Measurements from ENCODE around the gene GPRC5D. TPM values are rescaled to one million over a fixed set of nuclear protein-coding genes. Genes with fewer than 3 reads are reported as not detected.

Gene GPRC5D
- total RNA-seq, 1 donor from 2014 or later, result not detected

GRCh38 chr12:12908252-12908651 lies 43.7 kb downstream of the GPRC5D start:
- DNase-seq (ENCODE audit: low spot score), result no peak

DNA sequence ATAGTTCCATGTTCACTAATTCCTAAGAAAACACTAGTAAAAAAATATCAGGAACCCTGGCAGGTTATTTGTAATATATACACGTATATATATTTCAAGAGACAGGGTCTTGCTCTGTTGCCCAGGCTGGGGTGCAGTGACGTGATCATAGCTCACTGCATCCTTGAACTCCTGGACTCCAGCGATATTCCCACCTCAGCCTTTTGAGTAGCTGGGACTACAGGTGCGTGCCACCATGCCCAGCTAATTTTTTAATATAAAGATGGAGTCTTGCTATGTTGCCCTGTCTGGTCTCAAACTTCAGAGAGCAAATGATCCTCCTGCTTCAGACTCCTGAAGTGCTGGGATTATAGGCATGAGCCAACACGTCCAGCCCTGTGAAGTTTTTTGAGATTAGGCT lies 44.4 kb downstream of the GPRC5D start:
- DNase-seq (ENCODE audit: low spot score), result no peak

GRCh38 chr12:12903642-12904609 lies 48.0 kb downstream of the GPRC5D start:
- DNase-seq (ENCODE audit: low spot score), result peak; percentile 36

DNA sequence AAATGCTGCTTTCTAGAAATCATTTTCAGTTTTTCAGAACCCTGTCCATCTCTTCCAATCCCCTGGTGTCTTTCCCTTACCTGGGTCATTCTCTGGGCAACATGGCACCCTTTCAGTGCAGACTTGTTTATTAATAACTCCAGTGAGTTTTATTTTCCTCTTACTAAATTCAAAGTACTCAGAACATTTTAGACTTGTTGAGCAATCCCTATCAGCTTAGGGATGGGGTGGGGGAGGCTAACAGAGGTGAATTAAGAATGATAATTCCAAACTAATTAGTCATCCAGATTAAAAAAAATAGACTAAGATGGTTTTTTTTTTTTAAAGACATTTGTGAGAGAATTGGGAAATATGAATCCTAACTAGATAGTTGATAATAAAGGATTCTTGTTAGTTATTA lies 49.9 kb downstream of the GPRC5D start:
- DNase-seq (ENCODE audit: low spot score), result no peak

- no peak for DNase-seq (ENCODE audit: low spot score)
These were observed 50.7 kb downstream of the GPRC5D start for GRCh38 chr12:12901158-12901791.

GRCh38 chr12:12900786-12901157 lies 51.2 kb downstream of the GPRC5D start:
- no peak for DNase-seq (ENCODE audit: low spot score)

DNA sequence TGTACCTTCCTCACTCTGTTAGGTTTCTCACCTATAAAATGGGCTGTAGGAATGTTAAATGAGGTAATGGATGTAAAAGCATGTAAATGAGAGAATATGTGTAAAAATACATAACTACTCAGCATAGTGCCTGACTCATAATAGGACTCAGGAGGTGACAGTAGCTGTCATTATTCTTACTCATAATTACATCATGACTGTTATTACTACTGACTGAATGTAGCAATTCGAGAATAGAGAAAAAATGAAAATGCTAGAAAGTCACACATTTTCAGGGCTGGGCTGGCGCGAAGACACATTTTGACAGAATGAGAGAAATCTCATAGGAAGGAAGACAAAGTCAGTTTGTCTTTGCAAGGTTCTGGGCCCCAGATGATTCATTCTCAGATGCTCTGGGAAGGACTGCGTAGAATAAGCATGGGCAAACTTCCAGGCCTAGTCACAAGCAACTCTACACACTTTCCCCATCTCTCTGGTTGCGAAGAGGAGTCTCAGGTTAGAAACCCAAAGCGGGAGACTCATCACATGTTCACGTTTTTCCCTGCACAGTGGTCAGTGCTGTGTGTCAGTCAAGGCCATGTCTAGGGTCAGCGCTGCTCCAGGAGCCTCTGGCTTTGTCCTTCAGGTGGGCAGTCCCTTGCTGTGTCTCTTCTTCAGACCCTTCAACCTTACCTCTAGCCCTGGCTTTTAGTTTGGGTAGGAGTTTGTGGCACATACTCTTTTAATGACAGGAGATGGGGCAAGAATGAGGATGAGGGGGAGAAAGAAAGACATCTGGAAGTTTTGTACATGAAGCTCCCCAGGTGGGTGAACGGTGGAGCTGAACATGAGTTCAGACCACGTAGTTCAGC lies 52.2 kb downstream of the GPRC5D start:
- DNase-seq (ENCODE audit: low spot score), result no peak

DNA sequence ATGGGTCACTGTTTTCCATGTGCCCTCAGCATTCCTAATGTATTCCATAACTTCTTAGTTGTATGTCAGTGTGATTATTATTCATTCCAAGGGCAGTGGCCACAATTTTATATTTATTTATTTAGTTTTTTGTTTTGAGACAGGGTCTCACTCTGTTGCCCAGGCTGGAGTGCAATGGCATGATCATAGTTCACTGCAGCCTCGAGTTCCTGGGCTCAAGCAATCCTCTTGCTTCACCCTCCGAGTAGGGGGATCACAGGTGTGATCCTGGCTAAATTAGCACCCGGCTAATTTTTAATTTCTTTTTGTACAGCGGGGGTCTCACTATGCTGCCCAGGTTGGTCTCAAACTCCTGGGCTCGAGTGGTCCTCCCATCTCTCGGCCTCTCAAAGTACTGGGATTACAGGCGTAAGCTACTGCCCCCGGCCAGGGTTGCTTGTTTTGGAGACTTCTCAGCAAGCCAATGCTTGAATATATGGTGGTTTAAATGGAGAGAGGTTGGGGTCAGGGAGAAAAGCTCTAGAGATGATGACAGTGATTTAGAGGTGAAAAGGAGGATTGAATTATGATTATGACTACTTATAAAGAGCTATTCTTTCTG lies 53.0 kb downstream of the GPRC5D start:
- DNase-seq (ENCODE audit: low spot score), result no peak

- no peak for DNase-seq (ENCODE audit: low spot score)
These were observed 53.7 kb downstream of the GPRC5D start for GRCh38 chr12:12898136-12898717.

DNA sequence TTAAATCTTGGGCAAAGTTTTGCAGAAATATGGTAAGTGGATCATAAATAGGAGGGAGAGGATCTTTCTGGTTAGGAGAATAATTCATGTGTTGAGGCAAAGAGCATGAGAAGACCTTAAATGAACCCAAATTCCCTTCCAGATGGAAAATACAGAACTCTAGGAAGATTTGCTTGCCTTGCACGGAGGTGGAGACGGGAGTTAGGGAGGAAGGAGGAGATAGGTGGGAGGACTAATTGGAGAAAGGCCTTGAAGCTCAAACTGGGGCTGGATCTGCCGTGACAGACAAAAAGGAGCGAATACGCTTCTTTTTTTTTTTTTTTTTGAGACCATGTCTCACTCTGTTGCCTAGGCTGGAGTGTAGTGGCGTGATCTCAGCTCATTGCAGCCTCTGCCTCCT lies 54.7 kb downstream of the GPRC5D start:
- no peak for DNase-seq (ENCODE audit: low spot score)

DNA sequence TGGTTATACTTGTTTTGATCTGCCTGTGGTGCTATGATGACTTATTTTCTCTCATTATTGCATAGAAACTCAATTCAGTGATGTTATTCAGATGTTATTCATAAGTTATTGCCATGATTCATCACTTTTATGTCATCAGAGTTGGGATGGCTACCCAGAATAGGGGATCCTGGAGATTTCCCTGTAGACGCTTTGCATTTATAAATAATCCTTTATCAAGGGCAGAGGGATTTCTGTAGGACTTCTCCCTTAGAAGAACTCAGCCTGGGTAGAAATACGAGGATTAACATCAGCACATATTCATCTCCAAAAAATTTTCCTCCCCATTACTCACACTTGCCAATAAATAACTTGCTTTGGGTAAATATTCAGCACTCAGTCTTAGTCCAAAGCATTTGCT lies 55.7 kb downstream of the GPRC5D start:
- DNase-seq (ENCODE audit: low spot score), result no peak

- no peak for DNase-seq (ENCODE audit: low spot score)
These were observed 58.5 kb downstream of the GPRC5D start for GRCh38 chr12:12893438-12893837.

- DNase-seq (ENCODE audit: low spot score), result no peak
These were observed 59.3 kb downstream of the GPRC5D start for GRCh38 chr12:12892681-12893141.

DNA sequence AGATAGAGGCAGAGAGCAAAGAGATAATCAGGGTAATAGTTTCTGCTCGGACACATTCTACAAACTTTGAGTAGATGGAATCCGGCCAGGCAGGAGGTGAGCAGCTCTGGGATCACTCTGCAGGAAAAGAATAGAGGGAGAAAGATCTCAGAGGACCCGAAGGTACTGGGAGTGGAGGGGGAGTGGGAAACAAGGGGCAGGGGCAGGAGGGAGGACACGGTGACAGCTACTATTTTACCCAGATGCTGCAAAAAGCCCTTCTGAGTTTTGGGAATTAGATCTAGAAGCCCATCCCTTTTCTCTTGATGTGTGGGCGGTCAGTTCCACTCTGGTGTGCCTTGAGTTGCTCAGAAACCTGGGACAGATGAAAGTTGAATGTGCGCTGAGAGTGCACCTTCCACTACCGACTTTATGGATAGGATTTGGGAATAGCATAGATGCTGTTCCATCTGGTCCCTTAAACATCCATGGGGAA lies 60.1 kb downstream of the GPRC5D start:
- DNase-seq (ENCODE audit: low spot score), result no peak

- peak; percentile 68 for DNase-seq (ENCODE audit: low spot score)
These were observed 60.7 kb downstream of the GPRC5D start, which contains the start of gene GPRC5A for GRCh38 chr12:12891080-12891880. Gene GPRC5A, plus strand, starts transcription at chr12:12891562. Its CDS starts 16,688 bp downstream, at chr12:12908250.

Other genes with a start within 250 kb of the GPRC5D start
- gene CDKN1B, start 234.8 kb downstream of the GPRC5D start, total RNA-seq, result 63.0 TPM
- gene APOLD1, start 166.5 kb downstream of the GPRC5D start, total RNA-seq, result 8.0 TPM
- gene DDX47, start 138.8 kb downstream of the GPRC5D start, total RNA-seq, result 36.3 TPM
- 7.2 TPM for gene GPRC5A, start 60.6 kb downstream of the GPRC5D start, total RNA-seq
- gene HEBP1, start 48.1 kb upstream of the GPRC5D start, total RNA-seq, result 90.2 TPM
- 6.6 TPM for gene FAM234B, start 92.2 kb upstream of the GPRC5D start, total RNA-seq
- 0.83 TPM for gene GSG1, start 151.5 kb upstream of the GPRC5D start, total RNA-seq
- 66.0 TPM for gene EMP1, start 244.6 kb upstream of the GPRC5D start, total RNA-seq